AG04449 (cell line): ENCODE data around the gene SLC23A1.

Experiments used
- CTCF ChIA-PET: fragments of 350-600 bp; formaldehyde crosslinking; extraction: SDS; loops from one replicate; lab custom pipeline; 2021; ENCODE audit warnings: antibody characterized with exemption; lab: Yijun Ruan, JAX
- POLR2A ChIA-PET: fragments of 400-600, 350-600 bp; formaldehyde crosslinking; extraction: SDS; loops from one replicate; lab custom pipeline; 2020; ENCODE audit warnings: antibody characterized with exemption, inconsistent platforms; lab: Yijun Ruan, JAX
- DNase-seq: peaks from one replicate; pipeline ENCODE4 v3.0.0-alpha.2; 2010; ENCODE audit warnings: low read depth, low spot score
- H3K4me3 ChIP-seq: 2 replicates; pipeline ENCODE4 v1.5.1; 2011; ENCODE audit warnings: low read depth, mild to moderate bottlenecking, control low read depth, low read length
- TF ChIP-seq, protein P1 (sequence below): IDR thresholded peaks from one replicate; pipeline ENCODE4 v1.5.1; 2011; ENCODE audit warnings: mild to moderate bottlenecking, moderate library complexity, low read length, control low read depth, inconsistent platforms; ENCODE audit not compliant: insufficient read depth; ENCODE audit errors: missing control alignments

Gene SLC23A1

DNA sequence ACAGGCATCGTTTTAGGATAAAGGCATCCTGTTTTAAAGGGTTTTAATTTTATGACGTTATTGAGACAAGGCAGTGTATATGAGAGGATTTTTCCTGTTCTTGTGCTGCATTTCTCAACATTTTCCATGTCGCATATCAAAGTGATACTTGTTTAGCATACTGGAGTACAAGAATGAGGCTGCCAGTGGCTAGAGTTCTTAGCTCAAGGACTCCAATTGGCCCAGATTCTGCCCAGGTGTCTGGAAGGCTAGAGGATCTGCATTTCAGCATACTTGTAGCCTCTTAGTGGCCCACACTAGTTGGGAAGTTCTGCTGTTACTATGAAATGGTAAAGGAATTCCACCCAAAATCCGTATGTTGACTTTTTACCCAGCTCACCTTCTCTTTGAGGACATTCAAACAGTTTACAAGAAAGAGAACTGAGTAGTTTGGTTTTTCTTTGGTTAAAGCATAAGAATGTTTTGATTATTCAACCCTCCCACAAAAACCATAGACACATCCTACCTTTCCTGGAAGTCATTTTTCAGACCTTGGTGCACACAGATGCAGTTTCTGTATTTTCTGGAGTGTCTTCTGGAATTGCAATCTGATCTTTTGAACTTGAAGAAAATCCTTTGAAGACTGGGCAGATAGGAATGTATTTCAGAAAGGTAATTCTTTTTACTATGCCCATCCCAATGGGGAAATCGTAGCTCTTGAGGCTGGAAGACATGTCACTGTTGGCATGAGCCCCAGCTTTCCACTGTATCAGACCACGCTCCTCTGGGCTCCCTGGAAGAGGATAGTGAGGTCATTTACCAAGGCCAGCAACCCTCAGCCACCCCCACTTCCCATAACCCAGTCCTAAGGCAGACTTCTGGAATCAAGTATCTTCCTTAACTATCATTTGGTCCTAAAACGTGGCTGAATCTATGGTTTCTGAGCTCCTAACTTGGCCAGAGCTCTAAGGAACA is 11.3 kb downstream of the SLC23A1 start:
- ChIA-PET CTCF (interaction anchor here (0.9 to 1.0 kb wide), 3 partner anchors 15 to 20 kb away, joined by 3 read pairs; no protein-coding TSS in a partner anchor), POLR2A (no interaction called here)
- TF ChIP-seq, protein P1, sequence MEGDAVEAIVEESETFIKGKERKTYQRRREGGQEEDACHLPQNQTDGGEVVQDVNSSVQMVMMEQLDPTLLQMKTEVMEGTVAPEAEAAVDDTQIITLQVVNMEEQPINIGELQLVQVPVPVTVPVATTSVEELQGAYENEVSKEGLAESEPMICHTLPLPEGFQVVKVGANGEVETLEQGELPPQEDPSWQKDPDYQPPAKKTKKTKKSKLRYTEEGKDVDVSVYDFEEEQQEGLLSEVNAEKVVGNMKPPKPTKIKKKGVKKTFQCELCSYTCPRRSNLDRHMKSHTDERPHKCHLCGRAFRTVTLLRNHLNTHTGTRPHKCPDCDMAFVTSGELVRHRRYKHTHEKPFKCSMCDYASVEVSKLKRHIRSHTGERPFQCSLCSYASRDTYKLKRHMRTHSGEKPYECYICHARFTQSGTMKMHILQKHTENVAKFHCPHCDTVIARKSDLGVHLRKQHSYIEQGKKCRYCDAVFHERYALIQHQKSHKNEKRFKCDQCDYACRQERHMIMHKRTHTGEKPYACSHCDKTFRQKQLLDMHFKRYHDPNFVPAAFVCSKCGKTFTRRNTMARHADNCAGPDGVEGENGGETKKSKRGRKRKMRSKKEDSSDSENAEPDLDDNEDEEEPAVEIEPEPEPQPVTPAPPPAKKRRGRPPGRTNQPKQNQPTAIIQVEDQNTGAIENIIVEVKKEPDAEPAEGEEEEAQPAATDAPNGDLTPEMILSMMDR, result no peak
- DNase-seq, result no peak
- no peak overlapping the region for H3K4me3 ChIP-seq

DNA sequence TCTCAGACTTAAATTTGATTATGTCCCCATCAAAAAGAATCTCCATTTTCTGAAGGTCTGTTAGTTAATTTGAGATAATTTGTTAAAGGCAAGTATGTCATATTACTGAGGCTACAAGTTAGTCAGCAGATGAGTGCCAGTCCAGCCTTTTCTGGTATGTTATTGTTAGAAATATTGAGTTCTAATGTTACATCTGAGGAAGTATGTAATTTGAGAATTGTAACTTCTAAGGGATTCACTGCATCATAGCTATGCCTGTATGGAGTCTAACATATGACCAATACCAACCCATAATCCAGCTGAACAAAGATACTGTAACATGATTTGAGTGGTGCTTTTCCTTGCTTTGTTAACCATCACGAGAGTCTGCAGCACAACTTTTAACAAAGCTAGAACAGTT is 13.9 kb downstream of the SLC23A1 start:
- no peak overlapping the region for H3K4me3 ChIP-seq
- DNase-seq, result peak; percentile 45
- TF ChIP-seq, protein P1, result no peak
- ChIA-PET CTCF (interaction anchor here (1.4 kb wide), 1 partner anchor 919 kb away, joined by 3 read pairs; no protein-coding TSS in a partner anchor), POLR2A (interaction anchor here (0.9 kb wide), 1 partner anchor 28 kb away, joined by 3 read pairs; the partner anchor contains the start of gene PAIP2)

DNA sequence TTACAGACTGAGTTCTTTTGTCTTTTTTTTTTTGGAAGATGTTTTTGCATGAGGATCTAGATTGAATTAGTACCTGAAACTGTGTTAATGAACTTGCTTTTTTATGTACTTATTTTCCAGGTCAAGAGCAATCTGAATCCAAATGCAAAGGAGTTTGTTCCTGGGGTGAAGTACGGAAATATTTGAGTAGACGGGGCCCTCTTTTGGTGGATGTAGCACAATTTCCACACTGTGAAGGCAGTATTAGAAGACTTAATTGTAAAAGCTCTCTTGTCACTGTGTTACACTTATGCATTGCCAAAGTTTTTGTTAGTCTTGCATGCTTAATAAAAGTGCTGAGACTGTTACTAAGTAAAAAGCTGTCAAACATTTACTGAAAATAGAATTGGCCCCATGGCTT is 14.5 kb downstream of the SLC23A1 start:
- TF ChIP-seq, protein P1, result no peak
- H3K4me3 ChIP-seq, result no peak overlapping the region
- DNase-seq, result no peak
- POLR2A ChIA-PET, result interaction anchor here (0.9 kb wide), 1 partner anchor 27 kb away, joined by 3 read pairs; the partner anchor contains the start of gene PAIP2
- CTCF ChIA-PET, result interaction anchor here (1.8 kb wide), 1 partner anchor 11 kb away, joined by 5 read pairs; no protein-coding TSS in a partner anchor

DNA sequence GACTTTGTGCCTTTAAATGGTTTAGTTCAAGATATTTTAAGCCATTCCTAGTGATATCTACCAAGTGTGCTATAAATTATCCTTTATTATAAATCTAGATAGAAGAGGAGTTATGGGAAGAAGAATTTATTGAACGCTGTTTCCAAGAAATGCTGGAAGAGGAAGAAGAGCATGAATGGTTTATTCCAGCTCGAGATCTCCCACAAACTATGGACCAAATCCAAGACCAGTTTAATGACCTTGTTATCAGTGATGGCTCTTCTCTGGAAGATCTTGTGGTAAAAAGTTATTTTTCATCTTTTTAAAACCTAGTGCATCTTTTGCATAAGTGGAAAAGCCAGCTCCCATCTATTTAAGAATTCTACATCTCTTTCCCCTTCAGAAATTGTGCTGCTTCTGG is 18.6 kb downstream of the SLC23A1 start:
- TF ChIP-seq, protein P1, result no peak
- no peak overlapping the region for H3K4me3 ChIP-seq
- no peak for DNase-seq
- ChIA-PET POLR2A (no interaction called here), CTCF (no interaction called here)

DNA sequence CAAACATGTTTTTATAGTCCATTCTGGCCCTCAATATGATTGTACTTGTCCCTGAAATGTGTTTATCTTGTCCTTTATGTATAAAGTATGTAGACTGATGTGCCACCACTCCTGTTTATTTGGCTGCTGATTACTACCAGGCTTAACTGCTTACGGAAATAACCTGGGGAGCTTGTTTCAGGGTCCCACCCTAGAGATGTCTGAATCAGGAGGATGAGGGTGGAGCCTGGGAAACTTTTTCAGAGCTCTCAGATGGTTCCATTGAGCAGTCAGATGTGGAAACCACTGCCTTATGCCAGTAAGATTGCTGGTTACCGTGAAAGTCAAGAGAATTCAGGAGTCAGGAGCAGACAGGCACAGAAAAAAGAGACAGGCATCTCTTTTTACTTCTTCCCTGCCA is 19.2 kb downstream of the SLC23A1 start:
- ChIA-PET CTCF (no interaction called here), POLR2A (no interaction called here)
- TF ChIP-seq, protein P1, result no peak
- H3K4me3 ChIP-seq, result no peak overlapping the region
- no peak for DNase-seq

DNA sequence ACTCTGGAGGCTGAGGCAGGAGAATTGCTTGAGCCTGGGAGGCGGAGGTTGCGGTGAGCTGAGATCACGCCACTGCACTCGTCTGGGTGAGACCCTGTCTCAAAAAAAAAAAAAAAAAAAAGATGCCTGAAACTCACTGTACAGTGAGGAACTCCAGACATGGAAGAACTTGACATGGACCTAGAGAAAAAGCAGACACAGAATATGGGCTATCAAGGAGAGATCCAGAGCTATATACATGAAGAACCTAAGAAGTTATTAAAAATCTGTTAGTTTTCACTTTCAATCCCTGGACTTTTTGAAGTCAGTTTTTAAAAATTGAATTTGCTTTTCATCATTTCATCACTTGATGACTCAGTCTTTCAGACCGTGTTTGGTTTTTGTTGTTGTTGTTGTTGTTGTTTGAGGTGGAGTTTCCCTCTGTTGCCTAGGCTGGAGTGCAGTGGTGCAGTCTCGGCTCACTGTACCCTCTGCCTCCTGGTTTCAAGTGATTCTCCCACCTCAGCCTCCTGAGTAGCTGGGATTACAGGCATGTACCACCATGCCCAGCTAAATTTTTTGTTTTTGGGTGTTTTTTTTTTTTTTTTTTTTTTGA is 21.2 kb downstream of the SLC23A1 start:
- POLR2A ChIA-PET, result no interaction called here
- TF ChIP-seq, protein P1, result no peak
- no peak overlapping the region for H3K4me3 ChIP-seq
- CTCF ChIA-PET, result interaction anchor here (0.7 to 0.8 kb wide), 2 partner anchors 9 to 47 kb away, joined by 3 to 4 read pairs; no protein-coding TSS in a partner anchor
- DNase-seq, result no peak
